HG02798 (cell line): ENCODE data around the gene BBLN.
A peak's percentile ranks its signal among the peaks of the same experiment; 100 is the strongest.
"Not testable (repeated sequence)": the region's sequence is repeated elsewhere in the genome, so short reads cannot be mapped to it uniquely, and the experiment has no call there.

Experiments used
- ATAC-seq: cut with Tn5 transposase; IDR thresholded peaks from one replicate; pipeline ENCODE4 v1.9.1; 2021; ENCODE audit warnings: mild to moderate bottlenecking; ENCODE audit not compliant: unreplicated experiment, poor library complexity

The BBLN gene

DNA sequence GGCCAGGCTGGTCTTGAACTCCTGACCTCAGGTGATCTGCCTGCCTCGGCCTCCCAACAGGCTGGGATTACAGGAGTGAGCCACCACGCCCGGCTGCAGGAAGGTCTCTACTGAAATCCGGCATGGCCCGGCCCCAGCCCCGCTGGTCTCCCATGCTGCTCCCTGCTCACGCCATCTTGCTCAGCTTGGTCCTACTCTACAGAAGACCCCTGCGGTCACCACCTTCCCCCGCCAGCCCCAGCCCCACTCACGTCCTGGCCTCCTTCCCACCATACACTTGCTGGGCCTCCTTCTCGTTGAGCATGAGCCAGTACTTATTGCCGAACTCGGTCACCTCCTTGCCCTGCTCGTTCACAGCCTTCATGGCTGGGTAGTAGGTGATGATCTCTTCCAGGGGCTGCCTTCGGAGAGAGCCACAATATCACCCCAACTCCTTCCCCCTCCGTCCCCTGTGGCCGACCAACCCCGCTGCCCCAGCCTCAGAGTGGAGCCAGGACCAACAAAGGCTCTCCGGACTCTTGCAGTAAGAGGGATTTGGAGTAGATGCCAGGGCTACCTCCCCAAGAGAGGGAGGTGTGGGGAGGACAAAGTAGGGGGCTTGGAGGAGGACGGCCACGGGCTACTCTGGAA is 36.5 kb upstream of the BBLN start:
- ATAC-seq = no peak

DNA sequence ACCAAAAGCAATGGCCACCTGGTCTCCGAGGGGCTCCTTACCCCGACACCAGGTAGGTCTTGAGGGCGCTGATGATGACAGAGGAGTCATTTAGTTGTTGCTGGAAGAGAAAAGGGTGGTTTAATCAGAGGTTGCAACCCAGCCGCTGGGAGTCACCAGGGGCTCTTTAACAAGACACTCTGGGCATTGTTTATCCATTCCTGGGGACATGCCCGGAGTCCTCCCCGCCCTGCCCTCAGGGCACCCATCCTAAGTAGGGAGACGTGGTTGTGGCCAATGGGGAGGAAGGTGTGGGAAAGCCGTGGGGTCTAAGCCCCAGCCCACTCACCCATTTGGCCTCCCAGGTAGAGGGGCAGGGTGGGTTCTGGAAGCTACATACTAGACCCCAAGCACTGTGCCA is 35.6 kb upstream of the BBLN start:
- ATAC-seq = no peak

DNA sequence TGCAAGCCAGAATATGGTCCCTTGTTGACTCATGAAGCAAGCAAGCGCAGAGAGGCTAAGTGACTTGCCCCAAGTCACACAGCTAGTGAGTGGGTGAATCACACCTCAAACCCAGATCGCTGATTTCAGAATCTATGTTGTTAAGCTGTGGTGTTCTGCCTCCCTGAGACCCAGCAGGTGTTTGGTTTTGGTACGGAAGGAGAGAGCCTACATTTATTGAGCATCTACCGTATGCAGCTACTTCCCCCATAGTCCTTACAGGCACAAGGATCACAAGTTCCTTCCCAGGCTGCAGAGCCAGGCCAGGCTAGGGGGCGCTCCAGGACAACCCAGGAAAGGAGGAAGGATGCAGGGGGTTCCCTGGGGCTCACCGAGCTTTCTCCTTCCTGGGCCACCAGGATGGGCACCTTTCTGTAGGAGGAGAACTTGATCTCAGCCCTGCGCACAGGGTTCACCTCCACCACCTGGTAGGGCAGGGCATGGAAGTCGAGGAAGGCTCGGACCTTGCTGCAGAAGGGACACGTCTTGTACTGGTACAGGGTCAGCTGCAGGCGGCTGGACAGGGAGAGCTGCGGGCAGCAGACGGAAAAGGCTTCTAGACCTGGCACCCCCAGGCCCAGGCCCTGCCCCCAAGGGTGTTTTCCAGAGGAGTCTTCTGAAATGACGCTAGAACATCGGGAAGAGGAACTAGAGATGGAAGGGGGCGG is 35.0 kb upstream of the BBLN start:
- ATAC-seq = no peak

- ATAC-seq = no peak
Observed at GRCh38 chr9:128125580-128126354, 34.3 kb upstream of the BBLN start.

GRCh38 chr9:128127568-128127989 is 32.5 kb upstream of the BBLN start, which contains the start of gene PTGES2:
Gene PTGES2, minus strand, starts transcription at chr9:128127729. Its CDS starts 12 bp downstream, at chr9:128127717.
- ATAC-seq = peak; percentile 71

- peak; percentile 69 for ATAC-seq
Observed at GRCh38 chr9:128127990-128128835, 31.9 kb upstream of the BBLN start.

DNA sequence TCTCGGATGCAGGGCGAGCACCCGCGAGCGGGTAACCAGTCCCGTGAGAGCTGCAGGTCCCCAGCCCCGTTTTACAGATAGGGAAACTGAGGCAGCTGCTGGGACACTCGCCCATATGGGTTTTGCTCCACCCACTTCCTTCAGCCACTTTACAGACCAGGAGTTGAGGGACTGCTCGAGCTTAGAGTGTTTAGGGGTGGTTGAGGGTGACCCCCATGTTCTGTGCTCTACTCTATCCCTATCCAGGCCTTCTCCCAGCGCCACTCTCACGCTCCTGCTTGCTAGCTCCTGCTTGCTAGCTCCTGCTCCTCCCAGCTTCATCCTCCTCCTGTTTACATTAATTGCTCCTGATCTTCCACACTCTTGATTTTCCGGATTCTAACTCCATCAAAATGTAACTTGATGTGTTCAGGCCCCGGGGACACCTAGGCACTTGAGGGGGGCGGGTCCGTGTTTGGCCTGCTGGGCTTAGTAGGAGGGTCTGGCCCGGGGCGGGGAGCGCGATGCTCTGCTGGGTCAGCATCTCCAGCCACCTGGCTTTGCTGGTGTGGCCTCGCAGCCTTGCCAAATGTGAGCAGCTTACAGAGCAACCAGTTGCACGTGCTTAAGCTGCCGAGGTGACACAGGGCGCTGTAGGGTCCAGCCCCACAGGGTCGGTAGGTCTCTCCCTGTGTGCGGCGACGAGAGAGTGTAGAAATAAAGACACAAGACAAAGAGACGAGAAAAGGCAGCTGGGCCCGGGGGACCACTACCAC is 31.1 kb upstream of the BBLN start:
- no peak for ATAC-seq

GRCh38 chr9:128129976-128130590 is 30.0 kb upstream of the BBLN start:
- ATAC-seq = not testable (repeated sequence)

GRCh38 chr9:128130651-128131050 is 29.4 kb upstream of the BBLN start:
- not testable (repeated sequence) for ATAC-seq

GRCh38 chr9:128131346-128131745 is 28.7 kb upstream of the BBLN start:
- not testable (repeated sequence) for ATAC-seq

GRCh38 chr9:128132139-128132538 is 27.9 kb upstream of the BBLN start:
- not testable (repeated sequence) for ATAC-seq

- not testable (repeated sequence) for ATAC-seq
Observed at GRCh38 chr9:128135561-128135960, 24.5 kb upstream of the BBLN start.

DNA sequence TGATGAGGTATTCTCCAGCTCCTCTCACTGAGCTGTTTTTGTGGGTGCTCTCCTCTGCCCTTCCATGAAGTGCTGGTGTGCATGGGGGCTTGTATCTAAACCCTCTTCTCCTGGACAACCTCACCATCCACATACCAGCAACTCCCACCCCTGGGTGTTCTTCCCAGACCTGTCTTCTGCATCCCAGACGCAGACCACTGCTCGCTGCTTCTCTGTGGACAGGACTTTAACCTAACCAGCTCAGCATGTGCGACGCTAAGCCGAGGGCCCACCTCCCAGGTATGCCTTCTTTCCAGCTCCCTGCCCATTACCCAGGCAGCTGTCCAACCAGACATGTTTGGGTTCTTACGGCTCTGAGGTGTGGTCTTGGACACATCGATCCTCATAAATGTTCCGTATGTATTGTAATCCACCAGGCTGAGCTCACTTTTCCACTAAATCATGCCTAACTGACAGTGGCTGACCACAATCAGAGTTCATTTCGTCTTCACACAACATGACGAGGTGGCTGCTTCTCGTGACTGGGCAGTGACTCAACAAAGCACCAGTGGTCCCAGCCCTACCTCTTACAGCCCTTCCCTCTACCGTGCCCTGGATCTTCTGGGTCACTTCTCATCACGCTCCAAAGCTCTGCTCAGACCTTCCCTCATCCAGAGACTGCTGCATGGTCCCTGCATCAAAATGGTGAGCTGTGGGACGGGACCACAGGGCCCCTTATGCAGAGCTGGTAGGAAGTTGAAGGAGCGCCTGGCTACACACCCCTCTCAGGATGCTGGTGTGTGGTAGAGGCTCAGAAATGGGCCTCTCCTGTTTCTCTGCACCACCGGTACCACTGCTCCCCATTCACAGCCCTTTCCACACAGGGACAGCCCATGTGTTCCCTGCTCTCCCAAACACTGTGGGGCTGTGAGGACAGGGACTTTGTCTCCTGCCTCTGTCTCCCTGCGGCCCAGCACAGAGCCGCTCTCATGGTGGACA is 23.0 kb upstream of the BBLN start:
- no peak for ATAC-seq

GRCh38 chr9:128138001-128138400 is 22.1 kb upstream of the BBLN start:
- ATAC-seq = no peak

GRCh38 chr9:128139621-128140020 is 20.4 kb upstream of the BBLN start:
- ATAC-seq = no peak

GRCh38 chr9:128141604-128142003 is 18.5 kb upstream of the BBLN start:
- no peak for ATAC-seq

DNA sequence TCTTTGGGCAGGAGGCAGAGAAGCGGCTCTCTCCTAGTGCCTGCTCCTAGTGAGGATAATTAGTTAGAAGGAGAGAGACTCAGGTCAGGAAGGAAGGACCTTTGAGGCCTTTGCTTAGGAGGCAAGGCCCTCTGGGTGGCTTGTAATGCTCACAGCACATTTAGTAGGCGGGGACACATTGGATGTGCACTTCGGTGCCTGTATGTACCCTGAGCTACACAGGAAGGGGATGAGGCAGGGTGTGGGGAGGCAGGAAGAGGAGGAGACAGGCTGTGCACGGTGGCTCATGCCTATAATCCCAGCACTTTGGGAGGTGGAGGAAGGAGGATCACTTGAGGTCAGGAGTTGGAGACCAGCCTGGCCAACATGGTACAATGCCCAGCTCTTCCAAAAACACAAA is 18.0 kb upstream of the BBLN start:
- no peak for ATAC-seq

GRCh38 chr9:128142596-128142995 is 17.5 kb upstream of the BBLN start:
- no peak for ATAC-seq
